Measurements from ENCODE around the gene ISM2. TPM values are rescaled to one million over a fixed set of nuclear protein-coding genes. Genes with fewer than 3 reads are reported as not detected.

The ISM2 gene
- polyA plus RNA-seq, 1 donor from 2014 or later, result 1.4 TPM

- H3K36me3 ChIP-seq (ENCODE audit: insufficient read depth, low read length), result no peaks in the 10 kb centered on the region
- H3K4me3 ChIP-seq (ENCODE audit: low read length), result no peak overlapping the region
- H3K9ac ChIP-seq (ENCODE audit: low read length), result no peak overlapping the region
- no peak overlapping the region for H2AFZ ChIP-seq (ENCODE audit: low read depth, low read length)
- no peaks in the 10 kb centered on the region for H3K9me2 ChIP-seq (ENCODE audit: insufficient read depth, low read length)
- no peaks in the 10 kb centered on the region for H4K20me1 ChIP-seq (ENCODE audit: insufficient read depth)
- H3K27ac ChIP-seq (ENCODE audit: low read length), result no peak overlapping the region
- no peaks in the 10 kb centered on the region for H3K9me3 ChIP-seq (ENCODE audit: low read length)
- no peaks in the 10 kb centered on the region for H3K27me3 ChIP-seq (ENCODE audit: insufficient read depth, low read depth, low read length)
- no peak overlapping the region for H3K4me2 ChIP-seq (ENCODE audit: low read length)
- no peaks in the 10 kb centered on the region for H3F3A ChIP-seq (ENCODE audit: insufficient read depth, low read length, poor library complexity, severe bottlenecking)
- TF ChIP-seq RAD21 (conservative IDR thresholded peaks at IDR 0.05) (no peak), POLR2AphosphoS5 (IDR thresholded peaks at IDR 0.05) (no peak)
- H3K79me2 ChIP-seq (replicated peaks; ENCODE audit: insufficient read depth, low read length), result no peaks in the 10 kb centered on the region
Measured at GRCh38 chr14:77482422-77482821, 16.2 kb downstream of the ISM2 start.

GRCh38 chr14:77478796-77479195 lies 19.8 kb downstream of the ISM2 start:
- Histone ChIP-seq H3K9me3 (ENCODE audit: low read length) (no peaks in the 10 kb centered on the region), H4K20me1 (ENCODE audit: insufficient read depth) (no peaks in the 10 kb centered on the region), H3K27ac (ENCODE audit: low read length) (no peak overlapping the region), H3K4me2 (ENCODE audit: low read length) (no peak overlapping the region), H3K36me3 (ENCODE audit: insufficient read depth, low read length) (no peaks in the 10 kb centered on the region), H2AFZ (ENCODE audit: low read depth, low read length) (no peak overlapping the region), H3K79me2 (replicated peaks; ENCODE audit: insufficient read depth, low read length) (no peaks in the 10 kb centered on the region), H3F3A (ENCODE audit: insufficient read depth, low read length, poor library complexity, severe bottlenecking) (no peaks in the 10 kb centered on the region), H3K9ac (ENCODE audit: low read length) (no peak overlapping the region), H3K4me3 (ENCODE audit: low read length) (no peak overlapping the region), H3K27me3 (ENCODE audit: insufficient read depth, low read depth, low read length) (no peaks in the 10 kb centered on the region), H3K9me2 (ENCODE audit: insufficient read depth, low read length) (no peaks in the 10 kb centered on the region)
- TF ChIP-seq TAF1 (IDR thresholded peaks at IDR 0.05; ENCODE audit: low read depth) (no peak), EP300 (conservative IDR thresholded peaks at IDR 0.05; ENCODE audit: poor library complexity, severe bottlenecking) (no peak), POLR2AphosphoS5 (IDR thresholded peaks at IDR 0.05) (no peak), RAD21 (conservative IDR thresholded peaks at IDR 0.05) (no peak), EZH2 (IDR thresholded peaks at IDR 0.05; ENCODE audit: borderline replicate concordance, insufficient read depth, low read length, poor library complexity, severe bottlenecking) (no peak), SMC3 (conservative IDR thresholded peaks at IDR 0.05; ENCODE audit: poor library complexity) (no peak), MXI1 (conservative IDR thresholded peaks at IDR 0.05; ENCODE audit: poor library complexity, severe bottlenecking) (no peak)
- TF ChIP-seq, protein P1, sequence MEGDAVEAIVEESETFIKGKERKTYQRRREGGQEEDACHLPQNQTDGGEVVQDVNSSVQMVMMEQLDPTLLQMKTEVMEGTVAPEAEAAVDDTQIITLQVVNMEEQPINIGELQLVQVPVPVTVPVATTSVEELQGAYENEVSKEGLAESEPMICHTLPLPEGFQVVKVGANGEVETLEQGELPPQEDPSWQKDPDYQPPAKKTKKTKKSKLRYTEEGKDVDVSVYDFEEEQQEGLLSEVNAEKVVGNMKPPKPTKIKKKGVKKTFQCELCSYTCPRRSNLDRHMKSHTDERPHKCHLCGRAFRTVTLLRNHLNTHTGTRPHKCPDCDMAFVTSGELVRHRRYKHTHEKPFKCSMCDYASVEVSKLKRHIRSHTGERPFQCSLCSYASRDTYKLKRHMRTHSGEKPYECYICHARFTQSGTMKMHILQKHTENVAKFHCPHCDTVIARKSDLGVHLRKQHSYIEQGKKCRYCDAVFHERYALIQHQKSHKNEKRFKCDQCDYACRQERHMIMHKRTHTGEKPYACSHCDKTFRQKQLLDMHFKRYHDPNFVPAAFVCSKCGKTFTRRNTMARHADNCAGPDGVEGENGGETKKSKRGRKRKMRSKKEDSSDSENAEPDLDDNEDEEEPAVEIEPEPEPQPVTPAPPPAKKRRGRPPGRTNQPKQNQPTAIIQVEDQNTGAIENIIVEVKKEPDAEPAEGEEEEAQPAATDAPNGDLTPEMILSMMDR (IDR thresholded peaks at IDR 0.05; ENCODE audit: poor library complexity, severe bottlenecking), result no peak
- TF ChIP-seq, protein P2, sequence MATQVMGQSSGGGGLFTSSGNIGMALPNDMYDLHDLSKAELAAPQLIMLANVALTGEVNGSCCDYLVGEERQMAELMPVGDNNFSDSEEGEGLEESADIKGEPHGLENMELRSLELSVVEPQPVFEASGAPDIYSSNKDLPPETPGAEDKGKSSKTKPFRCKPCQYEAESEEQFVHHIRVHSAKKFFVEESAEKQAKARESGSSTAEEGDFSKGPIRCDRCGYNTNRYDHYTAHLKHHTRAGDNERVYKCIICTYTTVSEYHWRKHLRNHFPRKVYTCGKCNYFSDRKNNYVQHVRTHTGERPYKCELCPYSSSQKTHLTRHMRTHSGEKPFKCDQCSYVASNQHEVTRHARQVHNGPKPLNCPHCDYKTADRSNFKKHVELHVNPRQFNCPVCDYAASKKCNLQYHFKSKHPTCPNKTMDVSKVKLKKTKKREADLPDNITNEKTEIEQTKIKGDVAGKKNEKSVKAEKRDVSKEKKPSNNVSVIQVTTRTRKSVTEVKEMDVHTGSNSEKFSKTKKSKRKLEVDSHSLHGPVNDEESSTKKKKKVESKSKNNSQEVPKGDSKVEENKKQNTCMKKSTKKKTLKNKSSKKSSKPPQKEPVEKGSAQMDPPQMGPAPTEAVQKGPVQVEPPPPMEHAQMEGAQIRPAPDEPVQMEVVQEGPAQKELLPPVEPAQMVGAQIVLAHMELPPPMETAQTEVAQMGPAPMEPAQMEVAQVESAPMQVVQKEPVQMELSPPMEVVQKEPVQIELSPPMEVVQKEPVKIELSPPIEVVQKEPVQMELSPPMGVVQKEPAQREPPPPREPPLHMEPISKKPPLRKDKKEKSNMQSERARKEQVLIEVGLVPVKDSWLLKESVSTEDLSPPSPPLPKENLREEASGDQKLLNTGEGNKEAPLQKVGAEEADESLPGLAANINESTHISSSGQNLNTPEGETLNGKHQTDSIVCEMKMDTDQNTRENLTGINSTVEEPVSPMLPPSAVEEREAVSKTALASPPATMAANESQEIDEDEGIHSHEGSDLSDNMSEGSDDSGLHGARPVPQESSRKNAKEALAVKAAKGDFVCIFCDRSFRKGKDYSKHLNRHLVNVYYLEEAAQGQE (IDR thresholded peaks at IDR 0.05; ENCODE audit: borderline replicate concordance), result no peak

DNA sequence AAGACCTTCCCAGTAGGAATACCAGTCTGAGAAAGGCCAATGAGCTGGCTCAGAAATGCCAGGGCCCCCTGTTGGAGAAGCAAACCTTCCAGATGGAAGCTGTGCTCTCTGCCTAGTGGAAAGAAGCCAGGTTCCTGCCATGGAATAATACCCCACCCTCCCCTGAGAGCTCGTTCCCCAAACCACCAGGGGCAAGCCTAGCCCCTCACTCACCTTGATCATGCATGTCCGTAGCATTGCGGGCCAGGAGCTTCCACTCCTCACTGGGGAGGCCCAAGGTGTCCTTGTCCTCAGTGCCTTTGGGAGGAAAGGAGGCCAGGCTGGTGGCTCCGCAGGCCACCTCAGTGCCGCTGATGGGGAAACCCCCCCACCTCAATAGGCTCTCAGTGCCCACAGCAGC lies 20.6 kb downstream of the ISM2 start:
- no peaks in the 10 kb centered on the region for H3K79me2 ChIP-seq (replicated peaks; ENCODE audit: insufficient read depth, low read length)
- no peaks in the 10 kb centered on the region for H3K27me3 ChIP-seq (ENCODE audit: insufficient read depth, low read depth, low read length)
- no peaks in the 10 kb centered on the region for H4K20me1 ChIP-seq (ENCODE audit: insufficient read depth)
- no peak overlapping the region for H3K4me3 ChIP-seq (ENCODE audit: low read length)
- no peaks in the 10 kb centered on the region for H3K9me2 ChIP-seq (ENCODE audit: insufficient read depth, low read length)
- H3K4me2 ChIP-seq (ENCODE audit: low read length), result no peak overlapping the region
- H3F3A ChIP-seq (ENCODE audit: insufficient read depth, low read length, poor library complexity, severe bottlenecking), result no peaks in the 10 kb centered on the region
- no peak overlapping the region for H3K9ac ChIP-seq (ENCODE audit: low read length)
- no peaks in the 10 kb centered on the region for H3K36me3 ChIP-seq (ENCODE audit: insufficient read depth, low read length)
- H3K27ac ChIP-seq (ENCODE audit: low read length), result no peak overlapping the region
- TF ChIP-seq, protein P1 (IDR thresholded peaks at IDR 0.05; ENCODE audit: poor library complexity, severe bottlenecking), result no peak
- TF ChIP-seq EP300 (conservative IDR thresholded peaks at IDR 0.05; ENCODE audit: poor library complexity, severe bottlenecking), result no peak
- H2AFZ ChIP-seq (ENCODE audit: low read depth, low read length), result no peak overlapping the region
- H3K9me3 ChIP-seq (ENCODE audit: low read length), result no peaks in the 10 kb centered on the region
